ENCODE data around the gene GTSE1. TPM values are rescaled to one million over a fixed set of nuclear protein-coding genes. Genes with fewer than 3 reads are reported as not detected.

The GTSE1 gene
- total RNA-seq (14.1 TPM), polyA plus RNA-seq (4.4 TPM)
- long read RNA-seq, donor 1, partial matches to known transcripts, result 0 of 1 reads
- long read RNA-seq, donor 1, other reads (novel, unspliced or antisense), result 0 of 1 reads
- long read RNA-seq, donor 2, transcript GTSE1-201 (12 exons, 3,112 nt), result minor isoform, 5 of 36 reads
- long read RNA-seq, donor 2, transcript GTSE1-204 (2 exons, 751 nt), result major isoform, 7 of 36 reads
- long read RNA-seq, donor 2, partial matches to known transcripts, result 24 of 36 reads
- long read RNA-seq, donor 2, other reads (novel, unspliced or antisense), result 0 of 36 reads
- long read RNA-seq, donor 3, transcript GTSE1-204 (2 exons, 751 nt), result major isoform, 5 of 8 reads
- long read RNA-seq, donor 3, partial matches to known transcripts, result 0 of 8 reads
- long read RNA-seq, donor 3, other reads (novel, unspliced or antisense), result 0 of 8 reads
- long read RNA-seq, donor 4, partial matches to known transcripts, result 0 of 4 reads
- long read RNA-seq, donor 4, other reads (novel, unspliced or antisense), result 0 of 4 reads
- long read RNA-seq, donor 5, partial matches to known transcripts, result 14 of 17 reads
- long read RNA-seq, donor 5, other reads (novel, unspliced or antisense), result 0 of 17 reads
- long read RNA-seq, donor 6, partial matches to known transcripts, result 0 of 3 reads
- long read RNA-seq, donor 6, other reads (novel, unspliced or antisense), result 0 of 3 reads
- long read RNA-seq, donor 7, partial matches to known transcripts, result 0 of 3 reads
- long read RNA-seq, donor 7, other reads (novel, unspliced or antisense), result 0 of 3 reads
- long read RNA-seq, donor 8, result 0 reads
- long read RNA-seq, donor 9, partial matches to known transcripts, result 0 of 4 reads
- long read RNA-seq, donor 9, other reads (novel, unspliced or antisense), result 0 of 4 reads
- long read RNA-seq, donor 10, transcript GTSE1-204 (2 exons, 751 nt), result major isoform, 5 of 20 reads
- long read RNA-seq, donor 10, partial matches to known transcripts, result 15 of 20 reads
- long read RNA-seq, donor 10, other reads (novel, unspliced or antisense), result 0 of 20 reads

DNA sequence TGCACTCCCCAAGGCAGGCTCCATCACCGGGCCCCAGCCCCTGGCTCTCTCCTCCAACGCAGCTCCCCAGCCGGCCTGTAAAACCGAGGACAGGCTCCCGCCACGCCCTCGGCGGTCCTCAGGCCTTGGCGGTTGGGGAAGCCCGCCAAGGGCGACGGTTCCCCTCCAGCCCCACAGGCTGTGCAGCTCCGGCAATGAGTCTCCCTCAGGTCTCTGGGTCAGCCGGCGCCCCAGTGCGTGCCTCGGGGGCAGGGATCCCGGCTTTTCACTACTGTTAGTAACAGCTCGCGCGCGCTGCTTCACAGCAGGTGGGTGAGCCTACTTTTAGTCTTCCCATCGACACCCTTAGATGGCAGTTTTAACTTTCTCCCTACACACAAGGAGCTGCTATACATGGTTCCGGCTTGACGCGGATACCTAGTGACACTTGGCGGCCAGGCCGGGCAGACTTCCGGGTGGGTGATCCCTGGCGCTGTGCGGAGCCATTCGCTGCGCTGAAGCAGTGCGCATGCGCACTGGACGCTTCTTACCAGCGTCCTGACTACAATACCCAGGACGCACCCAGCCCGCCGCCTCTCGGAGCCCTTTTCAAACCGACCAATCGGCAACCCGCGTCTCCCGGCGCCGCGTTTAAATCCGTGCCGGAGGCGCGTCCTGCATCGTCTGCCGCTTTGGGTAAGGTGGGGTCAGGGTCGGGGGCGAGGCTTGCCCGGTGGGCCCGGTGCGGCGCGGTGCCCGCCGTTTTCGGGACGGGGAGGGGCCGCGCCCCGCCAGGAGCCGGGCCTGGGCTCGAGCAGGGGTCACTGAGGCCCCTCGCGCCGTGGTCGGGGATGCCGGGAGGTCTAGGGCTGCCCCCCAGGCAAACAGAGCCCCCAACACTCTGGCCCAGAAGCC is at the start of gene GTSE1:
TSS of gene GTSE1 (plus strand) at position 614 of the 894 bp plus-strand sequence. CDS start 531 bp downstream, outside the sequence.
- Histone ChIP-seq H3K36me3 (ENCODE audit: control insufficient read depth in 2 of 2, insufficient read depth in 2 of 2, low read length in 1 of 2) (peaks cover 9 to 25% of the 10 kb centered on the region in 2 donors), H3K4me3 (ENCODE audit: low read length in 2 of 2) (peak within 1 kb of the TSS; percentile 61 to 79)
- 3% methylated on average over 76 of the region's 76 CpGs for WGBS

DNA sequence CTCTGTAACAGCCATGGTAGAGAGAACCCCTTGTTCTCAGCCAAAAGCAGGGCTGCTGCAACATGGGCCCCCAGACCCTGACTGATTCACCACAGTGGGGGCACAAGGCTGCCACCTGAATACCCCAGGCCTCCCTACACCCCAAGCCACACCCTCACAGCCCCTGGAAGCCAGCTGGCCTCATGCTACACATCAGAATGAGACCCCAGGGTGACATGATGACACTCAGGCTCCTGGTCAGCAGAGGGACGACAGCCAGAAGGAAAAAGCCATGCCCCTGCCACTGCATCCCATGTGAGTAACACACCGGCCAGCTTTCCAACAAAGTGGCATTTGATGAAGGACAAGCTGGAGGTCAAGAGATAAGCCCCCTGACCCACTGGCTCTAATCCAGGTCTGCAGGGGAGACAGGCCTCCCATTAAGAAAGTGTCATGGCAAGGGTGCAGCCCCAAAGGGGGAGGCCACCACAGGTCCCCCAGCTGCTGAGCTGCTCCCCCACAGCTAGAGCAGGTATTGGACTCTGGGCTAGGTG is 49.2 kb upstream of the GTSE1 start:
- 99% methylated on average over 2 of the region's 2 CpGs for WGBS
- no peak for DNase-seq (ENCODE audit: low read depth in 6 of 9, low spot score in 9 of 9)
- H3K27ac ChIP-seq (ENCODE audit: low read depth in 1 of 2, low read length in 1 of 2), result no peak overlapping the region
- H3K27me3 ChIP-seq (ENCODE audit: control insufficient read depth in 2 of 2, insufficient read depth in 1 of 2, low read length in 1 of 2), result peaks cover 0 to 6% of the 10 kb centered on the region in 2 donors
- H3K4me1 ChIP-seq (ENCODE audit: control insufficient read depth in 2 of 2, insufficient read depth in 2 of 2, low read length in 2 of 2), result peaks cover 26 to 45% of the 10 kb centered on the region in 2 donors
- H3K9me3 ChIP-seq (ENCODE audit: control insufficient read depth in 2 of 2, insufficient read depth in 1 of 2, low read length in 1 of 2), result no peaks in the 10 kb centered on the region
- peaks cover 11 to 13% of the 10 kb centered on the region in 2 donors for H3K36me3 ChIP-seq (ENCODE audit: control insufficient read depth in 2 of 2, insufficient read depth in 2 of 2, low read length in 1 of 2)
- H3K4me3 ChIP-seq (ENCODE audit: low read length in 2 of 2), result no peak overlapping the region

More for the DNA sequence above, at the start of gene GTSE1:
- Histone ChIP-seq H3K27me3 (ENCODE audit: control insufficient read depth in 2 of 2, insufficient read depth in 1 of 2, low read length in 1 of 2) (no peaks in the 10 kb centered on the region), H3K27ac (ENCODE audit: low read depth in 1 of 2, low read length in 1 of 2) (peak within 1 kb of the TSS; percentile 88 to 91), H3K4me1 (ENCODE audit: control insufficient read depth in 2 of 2, insufficient read depth in 2 of 2, low read length in 2 of 2) (peaks cover 31 to 59% of the 10 kb centered on the region in 2 donors), H3K9me3 (ENCODE audit: control insufficient read depth in 2 of 2, insufficient read depth in 1 of 2, low read length in 1 of 2) (peaks cover 0 to 8% of the 10 kb centered on the region in 2 donors)
- DNase-seq (ENCODE audit: low read depth in 6 of 9, low spot score in 9 of 9), result peak; percentile 97 to 100 (median 99)

DNA sequence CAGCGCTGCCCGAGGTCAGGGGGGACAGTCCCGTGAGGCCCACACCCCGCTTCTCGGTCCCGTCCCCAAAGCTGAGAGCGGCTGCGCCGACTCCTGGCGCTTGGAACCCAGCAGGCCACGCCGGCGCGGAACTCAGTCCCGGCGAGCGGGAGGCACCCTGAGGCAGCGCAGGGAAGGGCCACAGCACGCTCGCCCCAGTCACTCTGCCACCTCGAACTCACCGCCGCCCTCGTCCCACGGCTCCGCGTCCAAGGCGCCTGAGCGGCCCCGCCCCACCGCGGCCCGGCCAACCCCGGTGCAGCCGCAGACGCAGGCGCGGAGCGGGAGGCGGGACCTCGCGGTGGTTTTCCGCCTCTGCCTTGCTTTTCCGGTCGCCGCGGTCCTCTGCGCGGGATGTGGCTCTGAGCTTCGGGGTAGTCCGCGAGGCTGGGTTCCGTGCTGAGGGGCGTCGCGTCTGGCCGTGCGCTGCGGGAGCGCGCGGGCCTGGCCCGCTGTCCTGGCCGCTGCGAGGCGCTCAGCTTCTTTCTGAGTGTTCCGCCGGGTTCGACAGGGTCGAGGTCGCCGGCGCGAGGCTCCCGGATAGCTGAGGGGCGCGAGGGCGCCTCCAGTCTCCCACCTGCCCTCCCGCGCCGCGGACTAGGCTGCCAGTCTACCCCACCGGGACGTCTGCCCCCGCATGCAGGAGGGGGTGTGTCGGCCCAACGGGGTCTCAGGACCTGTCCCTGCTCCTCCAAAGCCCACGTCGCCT is 46.5 kb upstream of the GTSE1 start, which contains the start of gene CDPF1:
TSS of gene CDPF1 (minus strand) at position 259 of the 748 bp plus-strand sequence. CDS start 2,009 bp downstream, outside the sequence.
- H3K27ac ChIP-seq (ENCODE audit: low read depth in 1 of 2, low read length in 1 of 2), result peak within 1 kb of the TSS; percentile 61 to 83
- WGBS, result under 1% methylated on average over 89 of the region's 89 CpGs
- peaks cover 0 to 6% of the 10 kb centered on the region in 2 donors for H3K27me3 ChIP-seq (ENCODE audit: control insufficient read depth in 2 of 2, insufficient read depth in 1 of 2, low read length in 1 of 2)
- peak; percentile 56 to 91 (median 74) for DNase-seq (ENCODE audit: low read depth in 6 of 9, low spot score in 9 of 9)
- H3K9me3 ChIP-seq (ENCODE audit: control insufficient read depth in 2 of 2, insufficient read depth in 1 of 2, low read length in 1 of 2), result no peaks in the 10 kb centered on the region
- peak within 1 kb of the TSS; percentile 55 to 78 for H3K4me3 ChIP-seq (ENCODE audit: low read length in 2 of 2)
- H3K36me3 ChIP-seq (ENCODE audit: control insufficient read depth in 2 of 2, insufficient read depth in 2 of 2, low read length in 1 of 2), result peaks cover 0 to 3% of the 10 kb centered on the region in 2 donors
- H3K4me1 ChIP-seq (ENCODE audit: control insufficient read depth in 2 of 2, insufficient read depth in 2 of 2, low read length in 2 of 2), result peaks cover 15 to 26% of the 10 kb centered on the region in 2 donors

DNA sequence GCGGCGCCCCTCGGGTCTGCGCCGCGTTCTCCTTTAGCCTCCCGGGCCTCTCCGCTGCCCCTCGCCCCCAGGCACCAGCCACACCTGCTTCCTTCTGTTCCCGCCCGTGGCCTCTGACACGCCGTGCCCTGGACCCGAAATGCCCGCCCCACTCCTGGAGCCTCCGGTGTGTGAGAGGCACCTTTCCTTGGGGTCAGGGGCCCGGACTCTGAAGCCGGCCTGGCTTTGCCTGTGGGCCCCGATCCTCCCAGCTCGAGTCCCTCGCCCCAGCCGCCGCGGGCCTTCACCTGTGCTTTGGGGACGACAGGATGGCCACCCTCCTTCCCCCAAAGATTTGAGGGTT is 45.9 kb upstream of the GTSE1 start:
- H3K36me3 ChIP-seq (ENCODE audit: control insufficient read depth in 2 of 2, insufficient read depth in 2 of 2, low read length in 1 of 2), result peaks cover 0 to 3% of the 10 kb centered on the region in 2 donors
- peaks cover 15 to 26% of the 10 kb centered on the region in 2 donors for H3K4me1 ChIP-seq (ENCODE audit: control insufficient read depth in 2 of 2, insufficient read depth in 2 of 2, low read length in 2 of 2)
- peaks cover 0 to 6% of the 10 kb centered on the region in 2 donors for H3K27me3 ChIP-seq (ENCODE audit: control insufficient read depth in 2 of 2, insufficient read depth in 1 of 2, low read length in 1 of 2)
- DNase-seq (ENCODE audit: low read depth in 6 of 9, low spot score in 9 of 9), result no peak
- peak overlapping the region; percentile 50 to 61 for H3K27ac ChIP-seq (ENCODE audit: low read depth in 1 of 2, low read length in 1 of 2)
- no peaks in the 10 kb centered on the region for H3K9me3 ChIP-seq (ENCODE audit: control insufficient read depth in 2 of 2, insufficient read depth in 1 of 2, low read length in 1 of 2)
- H3K4me3 ChIP-seq (ENCODE audit: low read length in 2 of 2), result peak overlapping the region; percentile 55 to 78
- WGBS, result 8% methylated on average over 25 of the region's 25 CpGs

- peaks cover 15 to 26% of the 10 kb centered on the region in 2 donors for H3K4me1 ChIP-seq (ENCODE audit: control insufficient read depth in 2 of 2, insufficient read depth in 2 of 2, low read length in 2 of 2)
- peak overlapping the region; percentile 55 to 78 for H3K4me3 ChIP-seq (ENCODE audit: low read length in 2 of 2)
- 90% methylated on average over 7 of the region's 7 CpGs for WGBS
- no peaks in the 10 kb centered on the region for H3K9me3 ChIP-seq (ENCODE audit: control insufficient read depth in 2 of 2, insufficient read depth in 1 of 2, low read length in 1 of 2)
- peaks cover 0 to 6% of the 10 kb centered on the region in 2 donors for H3K27me3 ChIP-seq (ENCODE audit: control insufficient read depth in 2 of 2, insufficient read depth in 1 of 2, low read length in 1 of 2)
- DNase-seq (ENCODE audit: low read depth in 6 of 9, low spot score in 9 of 9), result no peak
- H3K36me3 ChIP-seq (ENCODE audit: control insufficient read depth in 2 of 2, insufficient read depth in 2 of 2, low read length in 1 of 2), result peaks cover 0 to 3% of the 10 kb centered on the region in 2 donors
- H3K27ac ChIP-seq (ENCODE audit: low read depth in 1 of 2, low read length in 1 of 2), result no peak overlapping the region
These were observed 45.4 kb upstream of the GTSE1 start for GRCh38 chr22:46251266-46251665.

DNA sequence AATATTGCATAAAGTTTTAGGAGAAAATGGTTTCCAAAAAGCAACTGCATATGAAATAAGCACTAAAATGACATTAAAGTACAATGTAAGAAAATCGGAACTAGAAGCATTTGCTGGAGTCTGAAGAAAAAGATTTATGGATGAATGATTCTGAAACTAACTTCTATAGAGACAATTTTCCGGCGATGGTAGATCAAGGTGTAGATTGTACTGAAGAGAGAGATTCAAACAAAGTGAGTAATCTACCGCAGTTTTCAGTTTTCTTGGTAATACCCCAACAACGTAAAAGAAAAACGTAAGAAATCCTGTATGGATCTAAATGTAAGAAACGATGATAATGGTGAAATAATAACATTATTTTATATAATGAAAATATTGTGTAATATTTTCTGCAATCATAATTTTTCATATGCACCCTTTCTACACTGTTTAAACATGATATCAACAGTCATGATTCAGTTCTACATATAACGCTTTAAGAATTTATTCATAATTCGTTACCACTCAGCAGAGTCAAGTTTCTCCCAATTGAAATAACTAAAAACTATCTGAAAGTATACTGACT is 44.8 kb upstream of the GTSE1 start:
- 96% methylated on average over 9 of the region's 9 CpGs for WGBS

GRCh38 chr22:46256358-46256958 is 40.2 kb upstream of the GTSE1 start:
- Histone ChIP-seq H3K4me3 (ENCODE audit: low read length in 2 of 2) (no peak overlapping the region), H3K27me3 (ENCODE audit: control insufficient read depth in 2 of 2, insufficient read depth in 1 of 2, low read length in 1 of 2) (peaks cover 13 to 29% of the 10 kb centered on the region in 2 donors), H3K9me3 (ENCODE audit: control insufficient read depth in 2 of 2, insufficient read depth in 1 of 2, low read length in 1 of 2) (no peaks in the 10 kb centered on the region), H3K36me3 (ENCODE audit: control insufficient read depth in 2 of 2, insufficient read depth in 2 of 2, low read length in 1 of 2) (no peaks in the 10 kb centered on the region), H3K27ac (ENCODE audit: low read depth in 1 of 2, low read length in 1 of 2) (no peak overlapping the region), H3K4me1 (ENCODE audit: control insufficient read depth in 2 of 2, insufficient read depth in 2 of 2, low read length in 2 of 2) (peaks cover 2 to 5% of the 10 kb centered on the region in 2 donors)
- no peak for DNase-seq (ENCODE audit: low read depth in 6 of 9, low spot score in 9 of 9)
- WGBS, result 90% methylated on average over 8 of the region's 8 CpGs

More for the DNA sequence above, 44.8 kb upstream of the GTSE1 start:
- Histone ChIP-seq H3K9me3 (ENCODE audit: control insufficient read depth in 2 of 2, insufficient read depth in 1 of 2, low read length in 1 of 2) (no peaks in the 10 kb centered on the region), H3K36me3 (ENCODE audit: control insufficient read depth in 2 of 2, insufficient read depth in 2 of 2, low read length in 1 of 2) (no peaks in the 10 kb centered on the region), H3K27ac (ENCODE audit: low read depth in 1 of 2, low read length in 1 of 2) (no peak overlapping the region), H3K4me1 (ENCODE audit: control insufficient read depth in 2 of 2, insufficient read depth in 2 of 2, low read length in 2 of 2) (peaks cover 15 to 26% of the 10 kb centered on the region in 2 donors), H3K4me3 (ENCODE audit: low read length in 2 of 2) (no peak overlapping the region), H3K27me3 (ENCODE audit: control insufficient read depth in 2 of 2, insufficient read depth in 1 of 2, low read length in 1 of 2) (peaks cover 0 to 6% of the 10 kb centered on the region in 2 donors)
- DNase-seq (ENCODE audit: low read depth in 6 of 9, low spot score in 9 of 9), result no peak

All from thymus (tissue), 14 donors.